Kidney (tissue), 14 donors: ENCODE data around the gene FN3KRP. TPM values are rescaled to one million over a fixed set of nuclear protein-coding genes. Genes with fewer than 3 reads are reported as not detected.

Source experiments
- DNase-seq, 5 donors: peaks; one replicate each; pipeline ENCODE4 v3.0.0-alpha.2; 2013 to 2020
- FAIRE-seq: peaks from 2 replicates; lab custom pipeline; 2012; peaks lifted over from hg19 to GRCh38; lab: Jason Lieb, UNC
- H3K27ac ChIP-seq, 2 donors: one replicate each; pipeline ENCODE4 v1.7.0; 2013; ENCODE audit warnings: low read depth in 2 of 2, low read length in 2 of 2, inconsistent platforms in 1 of 2
- H3K27me3 ChIP-seq: one replicate; pipeline ENCODE4 v1.7.1; 2013; ENCODE audit warnings: low read length, inconsistent platforms; ENCODE audit not compliant: control insufficient read depth, insufficient read depth
- H3K36me3 ChIP-seq, 3 donors: one replicate each; pipeline versions ENCODE4 v1.7.0 to v1.7.1; 2013; ENCODE audit warnings: low read length in 3 of 3, control low read depth in 1 of 3, inconsistent platforms in 1 of 3; ENCODE audit not compliant: insufficient read depth in 3 of 3, control insufficient read depth in 2 of 3
- H3K4me1 ChIP-seq, 3 donors: one replicate each; pipeline versions ENCODE4 v1.7.0 to v1.7.1; 2013; ENCODE audit warnings: low read length in 3 of 3, inconsistent platforms in 1 of 3, low read depth in 1 of 3; ENCODE audit not compliant: control insufficient read depth in 2 of 3, insufficient read depth in 2 of 3
- H3K4me3 ChIP-seq, 3 donors: one replicate each; pipeline versions ENCODE4 v1.7.0 to v1.8.1; 2013; ENCODE audit warnings: low read length in 3 of 3, control low read depth in 1 of 3, inconsistent platforms in 1 of 3
- H3K9ac ChIP-seq, 3 donors: one replicate each; pipeline versions ENCODE4 v1.7.0 to v1.7.1; 2013; ENCODE audit warnings: low read length in 3 of 3, control low read depth in 1 of 3, inconsistent platforms in 1 of 3
- H3K9me3 ChIP-seq, 3 donors: one replicate each; pipeline versions ENCODE4 v1.7.0 to v1.7.1; 2013; ENCODE audit warnings: low read length in 3 of 3, control low read depth in 1 of 3, inconsistent platforms in 1 of 3; ENCODE audit not compliant: control insufficient read depth in 2 of 3, insufficient read depth in 1 of 3
- CTCF ChIP-seq: IDR thresholded peaks from 3 replicates; pipeline ENCODE4 v1.5.1; 2012; ENCODE audit warnings: mild to moderate bottlenecking, moderate library complexity, borderline replicate concordance; ENCODE audit not compliant: insufficient read depth; ENCODE audit errors: extremely low read depth
- intact Hi-C: fragments of 100-400 bp; cut with DNase I; formaldehyde crosslinking; loops from one replicate; pipeline ENCODE4 v1.11.1; 2022
- polyA plus RNA-seq: library from polyadenylated mRNA; stranded (reverse); fragments of 350-450 nt; fragmentation: Illumina TruSeq; extraction: RNeasy Lipid Tissue Mini Kit (QIAGEN cat#74804); gene quantifications from one replicate; pipeline ENCODE4 v1.2.3, GENCODE V29; 2014; ENCODE audit warnings: low read depth, low replicate concordance; ENCODE audit not compliant: insufficient read depth
- total RNA-seq: library from RNA; stranded (reverse); fragmentation: NEBNext Ultra II Directional; extraction: Animal tissue kit (Norgen Biotek cat#: 25700); gene quantifications from one replicate; pipeline ENCODE4 v1.2.1, GENCODE V29; 2021
- donor health status: control.
- donor health status: control.
- donor health status: control.
- donor health status: control.
- donor health status: control.
- donor health status: DM: yes; HTN: yes; CAD: no.
- donor health status: Normal renal cell carcinoma (clear cell type).

FN3KRP gene
- total and polyA plus RNA-seq, 2 donors from 2014 or later: 30.6 to 36.6 TPM

GRCh38 chr17:82751171-82751570, 34.7 kb downstream of the FN3KRP start:
- no peak for FAIRE-seq
- no peak overlapping the region for H3K9ac ChIP-seq

GRCh38 chr17:82751571-82752370, 35.3 kb downstream of the FN3KRP start, which contains the start of gene TBCD:
Gene TBCD, plus strand, starts transcription at chr17:82752065. Its CDS starts 129 bp downstream, at chr17:82752194.
- no peak for TF ChIP-seq CTCF
- H3K4me1 ChIP-seq: peaks cover 0 to 8% (median 5%) of the 10 kb centered on the region in 3 donors
- peak within 1 kb of the TSS; percentile 76 to 81 for H3K27ac ChIP-seq
- peak within 1 kb of the TSS; percentile 56 to 74 (median 62) for H3K4me3 ChIP-seq
- intact Hi-C loops: loop anchor here (10.0 kb wide), 1 partner anchor 97 kb away; no protein-coding TSS in a partner anchor
- FAIRE-seq (no peak), DNase-seq (peak; percentile 94 to 96 (median 95))
- H3K9ac ChIP-seq: peak within 1 kb of the TSS; percentile 27 to 67 (median 41)
- H3K36me3 ChIP-seq: no peaks in the 10 kb centered on the region
- no peaks in the 10 kb centered on the region for H3K9me3 ChIP-seq
- no peaks in the 10 kb centered on the region for H3K27me3 ChIP-seq

More at GRCh38 chr17:82751171-82751570, 34.7 kb downstream of the FN3KRP start:
- Histone ChIP-seq H3K36me3 (no peaks in the 10 kb centered on the region), H3K27me3 (no peaks in the 10 kb centered on the region), H3K4me3 (peak overlapping the region; percentile 32 to 42 (median 33)), H3K9me3 (no peaks in the 10 kb centered on the region), H3K27ac (peak overlapping the region in 1 of 2 donors; percentile 71), H3K4me1 (peaks cover 0 to 8% (median 5%) of the 10 kb centered on the region in 3 donors)
- TF ChIP-seq CTCF: no peak
- DNase-seq: peak in 1 of 5 donors; percentile 84
- intact Hi-C loops: loop anchor here (10.0 kb wide), 1 partner anchor 96 kb away; no protein-coding TSS in a partner anchor

- Histone ChIP-seq H3K27ac (peak overlapping the region in 1 of 2 donors; percentile 81), H3K4me1 (peaks cover 0 to 8% (median 5%) of the 10 kb centered on the region in 3 donors), H3K9ac (peak overlapping the region in 2 of 3 donors; percentile 27 to 67), H3K27me3 (no peaks in the 10 kb centered on the region), H3K4me3 (peak overlapping the region; percentile 56 to 74 (median 62)), H3K9me3 (no peaks in the 10 kb centered on the region), H3K36me3 (no peaks in the 10 kb centered on the region)
- no peak for FAIRE-seq
- peak; percentile 31 to 83 (median 47) for DNase-seq
- TF ChIP-seq CTCF: no peak
- intact Hi-C loops: loop anchor here (10.0 kb wide), 1 partner anchor 98 kb away; no protein-coding TSS in a partner anchor
Observed at GRCh38 chr17:82752371-82753200, 36.1 kb downstream of the FN3KRP start.
